ENCODE results near the gene C1orf50.
A peak's percentile ranks its signal among the peaks of the same experiment; 100 is the strongest.
"Not testable (repeated sequence)": the region's sequence is repeated elsewhere in the genome, so short reads cannot be mapped to it uniquely, and the experiment has no call there.

C1orf50 gene

GRCh38 chr1:42766741-42767509, at the start of gene C1orf50, which contains the start of gene P3H1:
TSS of gene C1orf50 (plus strand) at chr1:42767249. CDS start at chr1:42767312, 63 bp downstream.
TSS of gene P3H1 (minus strand) at chr1:42767028. CDS start at chr1:42766971, 57 bp downstream.
- peak; percentile 96 for DNase-seq (ENCODE audit: low read depth)
- TF ChIP-seq CTCF (conservative IDR thresholded peaks at IDR 0.05; ENCODE audit: low read depth, low read length) = no peak
- H3K4me3 ChIP-seq (ENCODE audit: low read length) = peak within 1 kb of the TSS; percentile 88

- DNase-seq (ENCODE audit: low read depth) = no peak
- TF ChIP-seq CTCF (conservative IDR thresholded peaks at IDR 0.05; ENCODE audit: low read depth, low read length) = no peak
Measured at GRCh38 chr1:42720868-42721267, 46.2 kb upstream of the C1orf50 start.

GRCh38 chr1:42721926-42722325, 45.1 kb upstream of the C1orf50 start:
- no peak for DNase-seq (ENCODE audit: low read depth)
- no peak overlapping the region for H3K4me3 ChIP-seq (ENCODE audit: low read length)
- no peak for TF ChIP-seq CTCF (conservative IDR thresholded peaks at IDR 0.05; ENCODE audit: low read depth, low read length)

More at GRCh38 chr1:42720868-42721267, 46.2 kb upstream of the C1orf50 start:
- H3K4me3 ChIP-seq (ENCODE audit: low read length) = no peak overlapping the region

- not testable (repeated sequence) for H3K4me3 ChIP-seq (ENCODE audit: low read length); DNase-seq (ENCODE audit: low read depth)
Measured at GRCh38 chr1:42722403-42722802, 44.6 kb upstream of the C1orf50 start.

GRCh38 chr1:42723511-42723910, 43.5 kb upstream of the C1orf50 start:
- H3K4me3 ChIP-seq (ENCODE audit: low read length) = no peak overlapping the region
- no peak for TF ChIP-seq CTCF (conservative IDR thresholded peaks at IDR 0.05; ENCODE audit: low read depth, low read length)
- no peak for DNase-seq (ENCODE audit: low read depth)

GRCh38 chr1:42725820-42726219, 41.2 kb upstream of the C1orf50 start:
- not testable (repeated sequence) for DNase-seq (ENCODE audit: low read depth); H3K4me3 ChIP-seq (ENCODE audit: low read length)

- H3K4me3 ChIP-seq (ENCODE audit: low read length) = no peak overlapping the region
- TF ChIP-seq CTCF (conservative IDR thresholded peaks at IDR 0.05; ENCODE audit: low read depth, low read length) = no peak
- no peak for DNase-seq (ENCODE audit: low read depth)
Measured at GRCh38 chr1:42730002-42730401, 37.0 kb upstream of the C1orf50 start.

GRCh38 chr1:42730988-42731387, 36.1 kb upstream of the C1orf50 start:
- no peak overlapping the region for H3K4me3 ChIP-seq (ENCODE audit: low read length)
- no peak for TF ChIP-seq CTCF (conservative IDR thresholded peaks at IDR 0.05; ENCODE audit: low read depth, low read length)
- DNase-seq (ENCODE audit: low read depth) = no peak

All from retinal pigment epithelial cell (primary cell).